HCT116 (cell line): ENCODE measurements around the gene PMEPA1. TPM values are rescaled to one million over a fixed set of nuclear protein-coding genes. Genes with fewer than 3 reads are reported as not detected.

Experiments used
- ATAC-seq: fragments of 200-7000 bp; cut with Tn5 transposase; 2 replicates; pipeline ENCODE4 v1.9.1; 2020; ENCODE audit warnings: mild to moderate bottlenecking, moderate library complexity
- BruUV-seq: library from RNA; stranded (reverse); fragments of 400-500 nt; replicated peaks from 2 replicates; lab custom pipeline; 2021; lab: Mats Ljungman, UMichigan
- CTCF ChIA-PET: fragments of 300-600 bp; sonication (Branson Sonifier 250); formaldehyde crosslinking; loops from one replicate; lab custom pipeline; 2021; ENCODE audit warnings: antibody characterized with exemption; lab: Charles Lee
- POLR2A ChIA-PET: fragments of 300-600, 350-600 bp; sonication (Branson Sonifier 250); formaldehyde crosslinking; loops from one replicate; lab custom pipeline; 2021; ENCODE audit warnings: antibody characterized with exemption; lab: Charles Lee
- RAD21 ChIA-PET, 2 experiments: fragments of 300-600 bp; sonication (Branson Sonifier 250); formaldehyde crosslinking; loops; one replicate each; lab custom pipeline; 2023; ENCODE audit warnings: low total read pairs in 2 of 2; ENCODE audit not compliant: uncharacterized antibody in 2 of 2, unreplicated experiment in 2 of 2, low non-redundant PET in 1 of 2; lab: Charles Lee
- DNase-seq: peaks from one replicate; pipeline ENCODE4 v3.0.0-alpha.2; 2010; ENCODE audit warnings: low read depth, low spot score
- H2AFZ ChIP-seq: fragments of 200-600 bp; shearing (Covaris generic), sonication (generic); 2 replicates; pipeline ENCODE4 v1.6.1; 2017; ENCODE audit warnings: low read depth, mixed run types, mixed read lengths, antibody characterized with exemption, low read length; ENCODE audit not compliant: poor library complexity, severe bottlenecking
- H3K27ac ChIP-seq: 2 replicates; pipeline ENCODE4 v1.5.1; 2012; ENCODE audit warnings: low read depth, low read length
- H3K27me3 ChIP-seq: fragments of 200-600 bp; sonication (generic); 2 replicates; pipeline ENCODE4 v1.6.1; 2016; ENCODE audit warnings: mixed run types, low read length, mixed read lengths; ENCODE audit not compliant: insufficient read depth
- H3K36me3 ChIP-seq, 2 experiments: fragments of 200-500 bp in 1 of 2; fragments of 200-600 bp in 1 of 2; sonication (Bioruptor generic) in 1 of 2; sonication (generic) in 1 of 2; 2 replicates each; pipeline versions ENCODE4 v1.5.1 to v1.6.1; 2014 to 2016; ENCODE audit warnings: low read length in 2 of 2, inconsistent platforms in 1 of 2, mixed read lengths in 1 of 2, mixed run types in 1 of 2; ENCODE audit not compliant: insufficient read depth in 2 of 2, control insufficient read depth in 1 of 2
- H3K4me1 ChIP-seq, 2 experiments: fragments of 200-600 bp in 1 of 2; sonication (generic) in 1 of 2; 2 replicates each; pipeline versions ENCODE4 v1.5.1 to v1.6.1; 2012 to 2017; ENCODE audit warnings: low read length in 2 of 2, inconsistent platforms in 1 of 2, mild to moderate bottlenecking in 1 of 2, mixed read lengths in 1 of 2, mixed run types in 1 of 2, moderate library complexity in 1 of 2; ENCODE audit not compliant: insufficient read depth in 2 of 2, control insufficient read depth in 1 of 2
- H3K4me2 ChIP-seq: fragments of 200-600 bp; sonication (generic); 2 replicates; pipeline ENCODE4 v1.6.1; 2017; ENCODE audit warnings: mixed run types, low read length, mixed read lengths
- H3K4me3 ChIP-seq, 2 experiments: fragments of 200-600 bp in 1 of 2; sonication (generic) in 1 of 2; replicated peaks in 1 of 2; 2 replicates each; pipeline ENCODE4 v1.5.1; 2011 to 2016; ENCODE audit warnings: low read length in 2 of 2, control low read depth in 1 of 2, low read depth in 1 of 2, mild to moderate bottlenecking in 1 of 2, mixed read lengths in 1 of 2, mixed run types in 1 of 2
- H3K79me2 ChIP-seq: fragments of 200-600 bp; sonication (generic); 2 replicates; pipeline ENCODE4 v1.6.1; 2017; ENCODE audit warnings: mild to moderate bottlenecking, mixed run types, low read length, moderate library complexity, mixed read lengths; ENCODE audit not compliant: insufficient read depth
- H3K9ac ChIP-seq: fragments of 200-600 bp; sonication (generic); 2 replicates; pipeline ENCODE4 v1.6.1; 2016; ENCODE audit warnings: low read length, mixed read lengths
- H3K9me2 ChIP-seq: fragments of 200-600 bp; sonication (generic), shearing (Covaris generic); 2 replicates; pipeline ENCODE4 v1.6.1; 2017; ENCODE audit warnings: mixed run types, mild to moderate bottlenecking, moderate library complexity; ENCODE audit not compliant: insufficient read depth
- H3K9me3 ChIP-seq, 2 experiments: fragments of 200-500 bp in 1 of 2; fragments of 200-600 bp in 1 of 2; sonication (Bioruptor generic) in 1 of 2; sonication (generic) in 1 of 2; 2 replicates each; pipeline ENCODE4 v1.6.1; 2014 to 2017; ENCODE audit warnings: low read length in 2 of 2, mixed read lengths in 2 of 2, inconsistent platforms in 1 of 2, low read depth in 1 of 2, mild to moderate bottlenecking in 1 of 2, mixed run types in 1 of 2, moderate library complexity in 1 of 2; ENCODE audit not compliant: control insufficient read depth in 1 of 2, insufficient read depth in 1 of 2
- H4K20me1 ChIP-seq: fragments of 200-600 bp; sonication (generic), shearing (Covaris generic); 2 replicates; pipeline ENCODE4 v1.6.1; 2017; ENCODE audit warnings: mixed run types, mild to moderate bottlenecking, moderate library complexity; ENCODE audit not compliant: insufficient read depth
- CBX3 ChIP-seq: IDR thresholded peaks from 2 replicates; pipeline ENCODE4 v1.6.1; 2012; ENCODE audit warnings: low read depth
- CEBPB ChIP-seq: IDR thresholded peaks from 2 replicates; pipeline ENCODE4 v1.6.1; 2012; ENCODE audit warnings: low read depth
- EGR1 ChIP-seq: IDR thresholded peaks from 2 replicates; pipeline ENCODE4 v1.6.1; 2012; ENCODE audit warnings: low read depth
- FOSL1 ChIP-seq: IDR thresholded peaks from 2 replicates; pipeline ENCODE4 v1.6.1; 2012; ENCODE audit warnings: low read depth
- POLR2A ChIP-seq: IDR thresholded peaks from 2 replicates; pipeline ENCODE4 v1.7.0; 2011; ENCODE audit warnings: borderline replicate concordance; ENCODE audit not compliant: insufficient read depth, insufficient read length; ENCODE audit errors: extremely low read depth
- POLR2AphosphoS5 ChIP-seq: IDR thresholded peaks from 2 replicates; pipeline ENCODE4 v1.6.1; 2011; ENCODE audit warnings: mild to moderate bottlenecking, low read depth, low read length, moderate library complexity
- RAD21 ChIP-seq: IDR thresholded peaks from 2 replicates; pipeline ENCODE4 v1.6.1; 2012; ENCODE audit warnings: low read depth, mild to moderate bottlenecking
- SIN3A ChIP-seq: IDR thresholded peaks from 2 replicates; pipeline ENCODE4 v1.6.1; 2012; ENCODE audit warnings: low read depth
- SP1 ChIP-seq: IDR thresholded peaks from 2 replicates; pipeline ENCODE4 v1.6.1; 2012; ENCODE audit warnings: low read depth
- TCF7L2 ChIP-seq: IDR thresholded peaks from 2 replicates; pipeline ENCODE4 v1.7.0; 2011; ENCODE audit warnings: borderline replicate concordance, inconsistent platforms; ENCODE audit not compliant: insufficient read depth, insufficient read length; ENCODE audit errors: extremely low read depth
- ZFX ChIP-seq: fragments of 450-650 bp; IDR thresholded peaks from 2 replicates; pipeline ENCODE4 v1.6.1; 2017
- ZNF274 ChIP-seq: fragments of 200-500 bp; sonication (Bioruptor generic); IDR thresholded peaks from 2 replicates; pipeline ENCODE4 v1.6.1; 2014; ENCODE audit warnings: mild to moderate bottlenecking, low read depth, low read length, inconsistent platforms
- intact Hi-C: fragments of 100-400 bp; cut with micrococcal nuclease; formaldehyde crosslinking; loops from 2 replicates; pipeline ENCODE4 v1.10.0; 2022
- total RNA-seq: library from RNA; stranded (reverse); gene quantifications from one replicate; pipeline ENCODE4 v1.2.1, GENCODE V29; 2021; ENCODE audit not compliant: unreplicated experiment
- TF ChIP-seq, protein P1 (sequence below): IDR thresholded peaks from 2 replicates; pipeline ENCODE4 v1.6.1; 2012
- TF ChIP-seq, protein P2 (sequence below): IDR thresholded peaks from 2 replicates; pipeline ENCODE4 v1.6.1; 2011; ENCODE audit warnings: mild to moderate bottlenecking, low read length, moderate library complexity; ENCODE audit not compliant: insufficient replicate concordance; ENCODE audit errors: extremely low read depth

PMEPA1 gene
- total RNA-seq, 1 experiment from 2014 or later: 0.64 TPM

DNA sequence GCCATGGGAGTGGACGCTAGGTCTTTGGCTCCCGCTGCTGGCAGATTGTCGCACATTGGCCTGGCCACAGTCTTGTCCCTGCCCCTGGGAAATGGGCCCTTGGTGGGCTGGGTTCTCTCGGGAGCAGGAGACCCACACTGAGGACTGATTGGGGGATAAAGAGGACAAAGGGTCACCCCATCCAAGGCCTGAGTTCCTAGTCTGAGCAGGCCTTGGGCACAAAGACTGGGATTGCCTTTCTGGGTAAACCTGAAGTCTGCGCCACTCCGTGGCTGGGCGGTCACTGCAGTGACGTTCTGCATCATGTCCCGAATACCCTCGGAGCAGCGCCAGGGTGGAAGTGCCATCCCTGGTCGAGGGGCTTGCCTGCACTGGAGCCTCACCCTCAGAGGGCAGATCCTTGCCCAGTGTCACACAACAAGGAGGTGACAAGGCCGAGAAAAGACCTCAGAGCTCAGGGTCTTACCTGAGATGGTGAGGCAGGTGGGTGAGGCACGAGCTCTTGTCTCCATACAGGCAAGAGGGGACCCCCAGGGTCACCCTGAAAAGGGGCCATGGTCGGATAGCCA is 53.5 kb downstream of the PMEPA1 start:
- Histone ChIP-seq H3K4me1 (no peaks in the 10 kb centered on the region), H3K36me3 (no peaks in the 10 kb centered on the region), H2AFZ (no peak overlapping the region), H3K9ac (no peak overlapping the region), H4K20me1 (no peaks in the 10 kb centered on the region), H3K9me3 (no peaks in the 10 kb centered on the region; a peak in 1 of 4 replicates), H3K27ac (no peak overlapping the region), H3K79me2 (no peaks in the 10 kb centered on the region), H3K9me2 (no peaks in the 10 kb centered on the region), H3K27me3 (0 out of 2 replicates have a peak, but pooled peaks cover 5% of the 10 kb centered on the region), H3K4me3 (no peak overlapping the region), H3K4me2 (no peak overlapping the region)
- intact Hi-C loops: no loop called here
- TF ChIP-seq FOSL1: no peak
- TF ChIP-seq EGR1: no peak
- no peak for TF ChIP-seq ZFX
- TF ChIP-seq, protein P1, sequence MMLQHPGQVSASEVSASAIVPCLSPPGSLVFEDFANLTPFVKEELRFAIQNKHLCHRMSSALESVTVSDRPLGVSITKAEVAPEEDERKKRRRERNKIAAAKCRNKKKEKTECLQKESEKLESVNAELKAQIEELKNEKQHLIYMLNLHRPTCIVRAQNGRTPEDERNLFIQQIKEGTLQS: no peak
- TF ChIP-seq RAD21: no peak
- no peak for TF ChIP-seq SP1
- no peak for TF ChIP-seq POLR2A
- no peak for TF ChIP-seq SIN3A
- TF ChIP-seq, protein P2, sequence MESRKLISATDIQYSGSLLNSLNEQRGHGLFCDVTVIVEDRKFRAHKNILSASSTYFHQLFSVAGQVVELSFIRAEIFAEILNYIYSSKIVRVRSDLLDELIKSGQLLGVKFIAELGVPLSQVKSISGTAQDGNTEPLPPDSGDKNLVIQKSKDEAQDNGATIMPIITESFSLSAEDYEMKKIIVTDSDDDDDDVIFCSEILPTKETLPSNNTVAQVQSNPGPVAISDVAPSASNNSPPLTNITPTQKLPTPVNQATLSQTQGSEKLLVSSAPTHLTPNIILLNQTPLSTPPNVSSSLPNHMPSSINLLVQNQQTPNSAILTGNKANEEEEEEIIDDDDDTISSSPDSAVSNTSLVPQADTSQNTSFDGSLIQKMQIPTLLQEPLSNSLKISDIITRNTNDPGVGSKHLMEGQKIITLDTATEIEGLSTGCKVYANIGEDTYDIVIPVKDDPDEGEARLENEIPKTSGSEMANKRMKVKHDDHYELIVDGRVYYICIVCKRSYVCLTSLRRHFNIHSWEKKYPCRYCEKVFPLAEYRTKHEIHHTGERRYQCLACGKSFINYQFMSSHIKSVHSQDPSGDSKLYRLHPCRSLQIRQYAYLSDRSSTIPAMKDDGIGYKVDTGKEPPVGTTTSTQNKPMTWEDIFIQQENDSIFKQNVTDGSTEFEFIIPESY: no peak
- ChIA-PET CTCF (interaction anchor here (0.7 to 3.3 kb wide), 2 partner anchors 33 to 431 kb away, joined by 3 to 22 read pairs; no protein-coding TSS in a partner anchor), RAD21 (no interaction called here), POLR2A (no interaction called here)
- DNase-seq (no peak), ATAC-seq (no peak)
- BruUV-seq: no TSS peak

DNA sequence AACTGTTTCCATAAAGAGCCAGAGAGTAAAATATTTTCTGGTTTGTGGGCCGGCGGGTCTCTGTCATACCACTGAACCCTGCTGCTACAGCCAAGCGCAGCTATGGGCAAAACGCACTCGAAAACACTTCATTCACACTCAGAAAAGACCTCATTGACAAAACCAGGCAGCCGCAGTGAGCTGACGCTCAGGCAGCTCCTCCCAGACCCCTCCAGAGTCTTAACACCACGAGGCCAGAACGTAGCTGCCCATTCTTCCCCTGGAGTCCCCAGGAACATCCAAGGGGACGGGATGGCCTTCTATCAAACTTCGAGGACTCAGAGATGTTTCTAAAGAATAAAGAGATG is 54.0 kb downstream of the PMEPA1 start:
- Histone ChIP-seq H3K9me2 (no peaks in the 10 kb centered on the region), H4K20me1 (no peaks in the 10 kb centered on the region), H3K27ac (no peak overlapping the region), H3K27me3 (peaks cover 5% of the 10 kb centered on the region; the same call in 1 of the 2 replicates), H2AFZ (no peak overlapping the region), H3K9ac (no peak overlapping the region), H3K36me3 (no peaks in the 10 kb centered on the region), H3K79me2 (no peaks in the 10 kb centered on the region), H3K4me1 (no peaks in the 10 kb centered on the region), H3K9me3 (no peaks in the 10 kb centered on the region; a peak in 1 of 4 replicates), H3K4me2 (no peak overlapping the region), H3K4me3 (no peak overlapping the region)
- POLR2A ChIA-PET: no interaction called here
- no peak for DNase-seq
- RAD21 ChIA-PET: no interaction called here
- CTCF ChIA-PET: interaction anchor here (3.3 kb wide), 1 partner anchor 431 kb away, joined by 22 read pairs; no protein-coding TSS in a partner anchor
- ATAC-seq: no peak
- BruUV-seq: no TSS peak
- no peak for TF ChIP-seq CBX3
- TF ChIP-seq POLR2AphosphoS5: no peak
- no peak for TF ChIP-seq EGR1
- TF ChIP-seq SIN3A: no peak
- TF ChIP-seq CEBPB: no peak
- no peak for TF ChIP-seq TCF7L2
- TF ChIP-seq ZNF274: no peak
- intact Hi-C loops: no loop called here
